Endothelial cell of umbilical vein (primary cell): ENCODE measurements around the gene ASCL3.

Source experiments
- JUN ChIP-seq: IDR thresholded peaks from 2 replicates; pipeline ENCODE4 v1.6.1; 2011; ENCODE audit warnings: borderline replicate concordance, low read depth; ENCODE audit not compliant: insufficient read length, insufficient read depth
- MYC ChIP-seq: IDR thresholded peaks from one replicate; pipeline ENCODE4 v1.6.1; 2011; ENCODE audit warnings: mild to moderate bottlenecking, low read depth, low read length
- POLR2A ChIP-seq: IDR thresholded peaks from 2 replicates; pipeline ENCODE4 v1.6.1; 2012; ENCODE audit warnings: low read depth, mild to moderate bottlenecking, control low read depth, low read length
- POLR2AphosphoS5 ChIP-seq: IDR thresholded peaks from 2 replicates; pipeline ENCODE4 v1.6.1; 2012; ENCODE audit warnings: low read depth, mild to moderate bottlenecking, control low read depth, low read length, moderate library complexity; ENCODE audit not compliant: insufficient read depth
- TF ChIP-seq, protein P1 (sequence below), 2 donors: IDR thresholded peaks; 1 replicate in 1 of 2; 2 replicates in 1 of 2; pipeline ENCODE4 v1.5.1; 2011; ENCODE audit warnings: low read length in 2 of 2, mild to moderate bottlenecking in 2 of 2, moderate library complexity in 2 of 2, control low read depth in 1 of 2, inconsistent platforms in 1 of 2, low read depth in 1 of 2; ENCODE audit not compliant: insufficient read depth in 1 of 2; ENCODE audit errors: extremely low read depth in 1 of 2

DNA sequence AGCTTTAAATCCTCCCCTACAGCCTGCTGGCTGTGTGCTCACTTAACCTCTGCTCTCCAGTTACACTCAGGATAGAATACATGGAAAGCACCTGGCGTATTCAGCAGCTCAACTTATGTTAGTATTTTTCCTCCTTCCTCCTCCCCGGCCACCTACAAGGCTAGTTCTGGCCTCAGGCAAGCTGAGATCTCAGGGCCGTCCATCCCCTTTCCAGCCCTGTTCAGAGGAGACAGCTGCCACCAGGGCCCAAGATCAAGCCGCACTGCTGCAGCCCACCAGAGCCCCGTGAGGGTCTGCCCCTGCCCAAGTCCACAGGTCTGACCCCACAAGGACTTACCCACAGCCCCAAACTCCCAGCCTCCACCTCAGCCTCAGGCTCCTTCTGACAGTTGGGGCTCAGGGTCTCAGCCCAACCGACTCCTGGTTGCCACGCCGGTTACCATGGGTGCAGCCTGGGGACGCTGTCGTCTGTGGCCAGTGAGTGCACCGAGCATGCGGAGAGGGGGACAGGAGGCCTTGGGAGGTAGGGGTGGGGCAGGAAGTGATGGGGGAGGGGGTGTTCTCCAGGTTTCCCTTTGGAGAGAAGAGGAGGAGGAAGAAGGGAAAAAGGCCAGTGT, 10.1 kb downstream of the ASCL3 start, which contains the start of gene C11orf16:
- TF ChIP-seq, protein P1, sequence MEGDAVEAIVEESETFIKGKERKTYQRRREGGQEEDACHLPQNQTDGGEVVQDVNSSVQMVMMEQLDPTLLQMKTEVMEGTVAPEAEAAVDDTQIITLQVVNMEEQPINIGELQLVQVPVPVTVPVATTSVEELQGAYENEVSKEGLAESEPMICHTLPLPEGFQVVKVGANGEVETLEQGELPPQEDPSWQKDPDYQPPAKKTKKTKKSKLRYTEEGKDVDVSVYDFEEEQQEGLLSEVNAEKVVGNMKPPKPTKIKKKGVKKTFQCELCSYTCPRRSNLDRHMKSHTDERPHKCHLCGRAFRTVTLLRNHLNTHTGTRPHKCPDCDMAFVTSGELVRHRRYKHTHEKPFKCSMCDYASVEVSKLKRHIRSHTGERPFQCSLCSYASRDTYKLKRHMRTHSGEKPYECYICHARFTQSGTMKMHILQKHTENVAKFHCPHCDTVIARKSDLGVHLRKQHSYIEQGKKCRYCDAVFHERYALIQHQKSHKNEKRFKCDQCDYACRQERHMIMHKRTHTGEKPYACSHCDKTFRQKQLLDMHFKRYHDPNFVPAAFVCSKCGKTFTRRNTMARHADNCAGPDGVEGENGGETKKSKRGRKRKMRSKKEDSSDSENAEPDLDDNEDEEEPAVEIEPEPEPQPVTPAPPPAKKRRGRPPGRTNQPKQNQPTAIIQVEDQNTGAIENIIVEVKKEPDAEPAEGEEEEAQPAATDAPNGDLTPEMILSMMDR (IDR thresholded peaks at IDR 0.05; ENCODE audit: extremely low read depth in 1 of 2, insufficient read depth in 1 of 2, low read depth in 1 of 2, low read length in 2 of 2) = no peak
- TF ChIP-seq POLR2A = no peak
- no peak for TF ChIP-seq POLR2AphosphoS5
- no peak for TF ChIP-seq MYC
- no peak for TF ChIP-seq JUN
